ENCODE data around the gene DMRTC2. TPM values are rescaled to one million over a fixed set of nuclear protein-coding genes. Genes with fewer than 3 reads are reported as not detected.

DMRTC2 gene
- polyA plus RNA-seq, 1 donor: not detected

GRCh38 chr19:41860419-41861115, 15.7 kb downstream of the DMRTC2 start:
- peak overlapping the region; percentile 94 for H3K4me3 ChIP-seq (ENCODE audit: low read length)

GRCh38 chr19:41861116-41861768, 16.4 kb downstream of the DMRTC2 start:
- Histone ChIP-seq H3K4me1 (ENCODE audit: control insufficient read depth, insufficient read depth, low read length) (peaks cover 17% of the 10 kb centered on the region), H3K4me3 (ENCODE audit: low read length) (peak overlapping the region; percentile 94), H3K27ac (ENCODE audit: low read length) (no peak overlapping the region), H3K9me3 (ENCODE audit: control insufficient read depth, low read depth, low read length) (no peaks in the 10 kb centered on the region), H3K27me3 (ENCODE audit: control insufficient read depth, insufficient read depth, low read length) (no peaks in the 10 kb centered on the region), H3K36me3 (ENCODE audit: control insufficient read depth, insufficient read depth, low read length) (peaks cover 49% of the 10 kb centered on the region)
- peak in 1 of 2 donors; percentile 13 for DNase-seq
- WGBS (ENCODE audit: insufficient coverage, low lambda C conversion rate): no CpG with 5 or more reads among the region's 9 CpGs

More at GRCh38 chr19:41860419-41861115, 15.7 kb downstream of the DMRTC2 start:
- Histone ChIP-seq H3K36me3 (ENCODE audit: control insufficient read depth, insufficient read depth, low read length) (peaks cover 45% of the 10 kb centered on the region), H3K27me3 (ENCODE audit: control insufficient read depth, insufficient read depth, low read length) (no peaks in the 10 kb centered on the region), H3K4me1 (ENCODE audit: control insufficient read depth, insufficient read depth, low read length) (peaks cover 17% of the 10 kb centered on the region), H3K9me3 (ENCODE audit: control insufficient read depth, low read depth, low read length) (no peaks in the 10 kb centered on the region), H3K27ac (ENCODE audit: low read length) (peak overlapping the region; percentile 14)
- DNase-seq: peak in 1 of 2 donors; percentile 33
- WGBS (ENCODE audit: insufficient coverage, low lambda C conversion rate): no CpG with 5 or more reads among the region's 45 CpGs

- H3K9me3 ChIP-seq (ENCODE audit: control insufficient read depth, low read depth, low read length): no peaks in the 10 kb centered on the region
- H3K4me1 ChIP-seq (ENCODE audit: control insufficient read depth, insufficient read depth, low read length): peaks cover 17% of the 10 kb centered on the region
- H3K36me3 ChIP-seq (ENCODE audit: control insufficient read depth, insufficient read depth, low read length): peaks cover 53% of the 10 kb centered on the region
- no peaks in the 10 kb centered on the region for H3K27me3 ChIP-seq (ENCODE audit: control insufficient read depth, insufficient read depth, low read length)
- WGBS (ENCODE audit: insufficient coverage, low lambda C conversion rate): 92% methylated on average over 2 of the region's 9 CpGs
- no peak overlapping the region for H3K27ac ChIP-seq (ENCODE audit: low read length)
- no peak for DNase-seq
- no peak overlapping the region for H3K4me3 ChIP-seq (ENCODE audit: low read length)
These were observed 17.0 kb downstream of the DMRTC2 start for GRCh38 chr19:41861846-41862245.

GRCh38 chr19:41862445-41862986, 17.7 kb downstream of the DMRTC2 start:
- Histone ChIP-seq H3K4me1 (ENCODE audit: control insufficient read depth, insufficient read depth, low read length) (peaks cover 18% of the 10 kb centered on the region), H3K27me3 (ENCODE audit: control insufficient read depth, insufficient read depth, low read length) (no peaks in the 10 kb centered on the region), H3K9me3 (ENCODE audit: control insufficient read depth, low read depth, low read length) (no peaks in the 10 kb centered on the region), H3K36me3 (ENCODE audit: control insufficient read depth, insufficient read depth, low read length) (peaks cover 56% of the 10 kb centered on the region), H3K4me3 (ENCODE audit: low read length) (no peak overlapping the region), H3K27ac (ENCODE audit: low read length) (no peak overlapping the region)
- no peak for DNase-seq
- WGBS (ENCODE audit: insufficient coverage, low lambda C conversion rate): no CpG with 5 or more reads among the region's 2 CpGs

- Histone ChIP-seq H3K27me3 (ENCODE audit: control insufficient read depth, insufficient read depth, low read length) (no peaks in the 10 kb centered on the region), H3K36me3 (ENCODE audit: control insufficient read depth, insufficient read depth, low read length) (peaks cover 64% of the 10 kb centered on the region), H3K9me3 (ENCODE audit: control insufficient read depth, low read depth, low read length) (no peaks in the 10 kb centered on the region), H3K4me3 (ENCODE audit: low read length) (no peak overlapping the region), H3K27ac (ENCODE audit: low read length) (no peak overlapping the region), H3K4me1 (ENCODE audit: control insufficient read depth, insufficient read depth, low read length) (peaks cover 20% of the 10 kb centered on the region)
- 89% methylated on average over 3 of the region's 11 CpGs for WGBS (ENCODE audit: insufficient coverage, low lambda C conversion rate)
- no peak for DNase-seq
These were observed 18.5 kb downstream of the DMRTC2 start for GRCh38 chr19:41863209-41863931.

- no peak overlapping the region for H3K4me3 ChIP-seq (ENCODE audit: low read length)
- no peak for DNase-seq
- no peak overlapping the region for H3K27ac ChIP-seq (ENCODE audit: low read length)
- H3K27me3 ChIP-seq (ENCODE audit: control insufficient read depth, insufficient read depth, low read length): no peaks in the 10 kb centered on the region
- no CpG with 5 or more reads among the region's 5 CpGs for WGBS (ENCODE audit: insufficient coverage, low lambda C conversion rate)
- peaks cover 24% of the 10 kb centered on the region for H3K4me1 ChIP-seq (ENCODE audit: control insufficient read depth, insufficient read depth, low read length)
- H3K9me3 ChIP-seq (ENCODE audit: control insufficient read depth, low read depth, low read length): no peaks in the 10 kb centered on the region
- peaks cover 74% of the 10 kb centered on the region for H3K36me3 ChIP-seq (ENCODE audit: control insufficient read depth, insufficient read depth, low read length)
These were observed 19.5 kb downstream of the DMRTC2 start for GRCh38 chr19:41864374-41864773.

- no peak for DNase-seq
- H3K27ac ChIP-seq (ENCODE audit: low read length): no peak overlapping the region
- H3K9me3 ChIP-seq (ENCODE audit: control insufficient read depth, low read depth, low read length): no peaks in the 10 kb centered on the region
- H3K36me3 ChIP-seq (ENCODE audit: control insufficient read depth, insufficient read depth, low read length): peaks cover 87% of the 10 kb centered on the region
- WGBS (ENCODE audit: insufficient coverage, low lambda C conversion rate): no CpG with 5 or more reads among the region's 3 CpGs
- no peaks in the 10 kb centered on the region for H3K27me3 ChIP-seq (ENCODE audit: control insufficient read depth, insufficient read depth, low read length)
- peaks cover 31% of the 10 kb centered on the region for H3K4me1 ChIP-seq (ENCODE audit: control insufficient read depth, insufficient read depth, low read length)
- H3K4me3 ChIP-seq (ENCODE audit: low read length): no peak overlapping the region
These were observed 21.4 kb downstream of the DMRTC2 start for GRCh38 chr19:41866284-41866683.

- Histone ChIP-seq H3K4me1 (ENCODE audit: control insufficient read depth, insufficient read depth, low read length) (peaks cover 18% of the 10 kb centered on the region), H3K27me3 (ENCODE audit: control insufficient read depth, insufficient read depth, low read length) (no peaks in the 10 kb centered on the region), H3K9me3 (ENCODE audit: control insufficient read depth, low read depth, low read length) (no peaks in the 10 kb centered on the region), H3K36me3 (ENCODE audit: control insufficient read depth, insufficient read depth, low read length) (peaks cover 77% of the 10 kb centered on the region), H3K4me3 (ENCODE audit: low read length) (no peak overlapping the region), H3K27ac (ENCODE audit: low read length) (no peak overlapping the region)
- no CpG with 5 or more reads among the region's 10 CpGs for WGBS (ENCODE audit: insufficient coverage, low lambda C conversion rate)
- peak in 1 of 2 donors; percentile 25 for DNase-seq
These were observed 23.5 kb downstream of the DMRTC2 start for GRCh38 chr19:41868120-41868988.

GRCh38 chr19:41868989-41869300, 24.1 kb downstream of the DMRTC2 start:
- Histone ChIP-seq H3K4me3 (ENCODE audit: low read length) (no peak overlapping the region), H3K27me3 (ENCODE audit: control insufficient read depth, insufficient read depth, low read length) (no peaks in the 10 kb centered on the region), H3K4me1 (ENCODE audit: control insufficient read depth, insufficient read depth, low read length) (peaks cover 17% of the 10 kb centered on the region), H3K9me3 (ENCODE audit: control insufficient read depth, low read depth, low read length) (no peaks in the 10 kb centered on the region), H3K27ac (ENCODE audit: low read length) (no peak overlapping the region), H3K36me3 (ENCODE audit: control insufficient read depth, insufficient read depth, low read length) (peaks cover 73% of the 10 kb centered on the region)
- no CpG with 5 or more reads among the region's 12 CpGs for WGBS (ENCODE audit: insufficient coverage, low lambda C conversion rate)
- DNase-seq: no peak
